Fibroblast of lung (primary cell): ENCODE measurements around the gene PTGS1.

Experiments
- CTCF ChIP-seq, 2 donors: IDR thresholded peaks in 1 of 2; conservative IDR thresholded peaks in 1 of 2; 1 replicate in 1 of 2; 2 replicates in 1 of 2; pipeline ENCODE4 v1.5.1; 2011 to 2012; ENCODE audit warnings: low read length in 2 of 2, control low read depth in 1 of 2, inconsistent platforms in 1 of 2, low read depth in 1 of 2, mild to moderate bottlenecking in 1 of 2
- EZH2 ChIP-seq: IDR thresholded peaks from 2 replicates; pipeline ENCODE4 v1.5.1; 2012; ENCODE audit warnings: low read length, control low read depth, mild to moderate bottlenecking; ENCODE audit errors: missing control alignments

- TF ChIP-seq CTCF (conservative IDR thresholded peaks at IDR 0.05 in 1 of 2, IDR thresholded peaks at IDR 0.05 in 1 of 2; ENCODE audit: low read depth in 1 of 2, low read length in 2 of 2) (no peak), EZH2 (no peak)
Observed at GRCh38 chr9:122334916-122335315, 35.9 kb upstream of the PTGS1 start.
